NT2/D1 (cell line): ENCODE data around the gene SH2B3.

Experiments
- DNase-seq: peaks from one replicate; pipeline ENCODE4 v3.0.0-alpha.2; 2011; ENCODE audit warnings: low read depth, low spot score
- H3K27me3 ChIP-seq: 2 replicates; pipeline ENCODE4 v1.6.0; 2011; ENCODE audit warnings: mild to moderate bottlenecking; ENCODE audit not compliant: insufficient read length, insufficient read depth
- H3K36me3 ChIP-seq: 2 replicates; pipeline ENCODE4 v1.6.1; 2011; ENCODE audit warnings: mild to moderate bottlenecking, low read length, mixed read lengths; ENCODE audit not compliant: insufficient read depth, insufficient read length
- H3K4me1 ChIP-seq: 2 replicates; pipeline ENCODE4 v1.5.1; 2011; ENCODE audit not compliant: insufficient read depth, insufficient read length
- H3K4me3 ChIP-seq: 2 replicates; pipeline ENCODE4 v1.5.1; 2011; ENCODE audit warnings: low read depth; ENCODE audit not compliant: insufficient read length
- H3K9ac ChIP-seq: 2 replicates; pipeline ENCODE4 v1.6.0; 2011; ENCODE audit warnings: low read depth; ENCODE audit not compliant: insufficient read length
- H3K9me3 ChIP-seq: 2 replicates; pipeline ENCODE4 v1.5.1; 2011; ENCODE audit warnings: mild to moderate bottlenecking, low read length; ENCODE audit not compliant: insufficient read depth
- SUZ12 ChIP-seq: IDR thresholded peaks from 2 replicates; pipeline ENCODE4 v1.6.1; 2011; ENCODE audit not compliant: insufficient read length, insufficient read depth; ENCODE audit errors: extremely low read depth
- YY1 ChIP-seq: IDR thresholded peaks from 2 replicates; pipeline ENCODE4 v1.6.1; 2011; ENCODE audit not compliant: insufficient read length, insufficient read depth
- ZNF274 ChIP-seq: IDR thresholded peaks from 2 replicates; pipeline ENCODE4 v1.6.1; 2011; ENCODE audit warnings: mild to moderate bottlenecking, low read depth, low read length

The SH2B3 gene

DNA sequence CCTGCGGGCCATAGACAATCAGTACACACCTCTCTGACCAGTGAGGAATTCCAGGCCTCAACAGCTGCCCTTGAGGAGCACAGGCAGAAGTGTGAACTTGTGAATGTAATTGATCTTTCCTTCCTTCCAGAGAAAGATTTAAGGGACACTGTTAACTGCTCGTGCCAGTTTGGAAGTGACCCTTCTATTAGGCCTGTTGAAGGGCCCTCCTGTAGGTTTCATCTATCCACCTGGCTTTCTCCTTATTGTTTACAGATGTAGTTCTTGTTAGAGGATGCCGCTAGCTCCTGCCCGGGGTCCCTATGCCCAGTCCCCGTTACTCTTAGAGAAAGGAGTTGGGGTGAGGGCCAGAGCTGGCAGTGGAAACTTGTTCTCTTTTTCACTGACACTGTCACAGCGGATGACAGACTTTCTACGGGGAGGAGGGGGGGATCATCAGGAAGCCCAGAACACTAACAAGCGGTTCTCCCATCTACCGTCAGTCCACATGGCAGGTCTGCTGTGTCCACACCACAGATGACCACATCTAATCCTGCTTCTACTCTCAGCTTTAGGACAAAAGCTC, 42.6 kb downstream of the SH2B3 start:
- H3K4me3 ChIP-seq: no peak overlapping the region
- DNase-seq: no peak
- no peaks in the 10 kb centered on the region for H3K27me3 ChIP-seq
- peaks cover 89% of the 10 kb centered on the region for H3K36me3 ChIP-seq
- TF ChIP-seq SUZ12: no peak
- TF ChIP-seq YY1: no peak
- no peak for TF ChIP-seq ZNF274
- no peaks in the 10 kb centered on the region for H3K9me3 ChIP-seq
- no peak overlapping the region for H3K9ac ChIP-seq
- peaks cover 20% of the 10 kb centered on the region for H3K4me1 ChIP-seq

DNA sequence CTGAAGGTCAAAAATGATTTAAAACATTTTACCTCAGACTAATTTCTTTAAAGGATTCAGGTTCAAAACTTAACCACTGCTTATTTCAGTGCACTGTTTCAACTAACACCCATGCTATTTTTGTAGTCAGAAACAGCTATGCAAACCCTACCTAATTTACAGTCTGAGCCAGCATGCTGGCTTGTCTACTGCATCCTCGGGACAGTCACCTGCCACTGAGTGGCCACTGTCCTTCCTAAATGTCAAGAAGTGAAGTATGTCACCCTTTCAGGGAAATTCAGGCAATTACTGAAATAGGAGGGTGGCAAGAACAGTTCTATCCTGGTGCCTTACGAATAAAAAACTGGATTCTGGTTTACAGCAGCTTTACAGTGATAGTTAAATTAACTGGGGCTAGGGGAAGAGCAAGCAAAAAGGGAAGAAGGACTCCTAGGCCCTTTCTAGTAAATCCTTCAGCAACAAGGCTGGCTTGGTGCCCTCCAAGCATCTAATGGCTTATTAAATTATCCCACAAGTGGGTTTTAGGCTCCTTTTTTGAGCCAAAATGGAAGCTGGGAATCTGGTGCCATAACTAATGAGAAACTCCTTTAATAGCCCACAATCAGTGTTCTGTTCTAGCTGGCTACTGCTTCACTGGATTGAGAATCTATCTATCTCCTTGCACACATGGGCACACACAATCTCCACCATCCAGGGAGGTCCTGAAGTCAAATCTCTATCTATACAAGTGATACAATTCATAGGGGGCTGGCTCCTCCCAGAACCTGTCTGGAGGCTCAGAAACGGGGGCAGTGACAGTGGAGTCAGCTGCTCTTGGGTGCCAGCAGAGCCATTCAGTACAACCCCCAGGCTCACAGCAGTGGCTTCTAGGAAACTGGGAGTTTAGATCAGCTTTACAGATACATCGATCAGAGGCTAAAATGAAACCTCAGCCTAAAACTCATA, 43.4 kb downstream of the SH2B3 start:
- no peak overlapping the region for H3K4me3 ChIP-seq
- H3K27me3 ChIP-seq: no peaks in the 10 kb centered on the region
- peaks cover 20% of the 10 kb centered on the region for H3K4me1 ChIP-seq
- peak overlapping the region; percentile 9 for H3K9ac ChIP-seq
- no peak for DNase-seq
- H3K9me3 ChIP-seq: no peaks in the 10 kb centered on the region
- H3K36me3 ChIP-seq: peaks cover 91% of the 10 kb centered on the region
- no peak for TF ChIP-seq ZNF274
- no peak for TF ChIP-seq YY1

DNA sequence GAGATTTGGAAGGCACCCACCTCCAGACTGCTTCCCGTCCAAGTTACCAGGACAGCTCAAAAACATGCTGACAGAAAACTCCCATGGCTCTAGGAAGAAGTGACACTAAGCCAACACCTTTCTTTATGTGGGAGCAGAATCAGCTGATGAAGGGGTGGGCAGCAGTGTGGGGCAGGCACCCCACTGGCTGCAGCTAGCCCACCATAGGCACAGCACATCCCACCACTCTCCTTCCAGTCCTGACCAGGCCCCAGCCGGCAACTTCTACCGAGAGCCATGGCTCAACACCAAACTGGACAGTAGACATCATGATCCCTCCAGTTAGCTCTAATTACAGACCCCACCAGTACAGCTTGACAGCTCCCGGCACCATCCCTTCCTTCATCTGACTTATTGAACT, 45.0 kb downstream of the SH2B3 start:
- peaks cover 94% of the 10 kb centered on the region for H3K36me3 ChIP-seq
- TF ChIP-seq ZNF274 (no peak), YY1 (no peak), SUZ12 (no peak)

DNA sequence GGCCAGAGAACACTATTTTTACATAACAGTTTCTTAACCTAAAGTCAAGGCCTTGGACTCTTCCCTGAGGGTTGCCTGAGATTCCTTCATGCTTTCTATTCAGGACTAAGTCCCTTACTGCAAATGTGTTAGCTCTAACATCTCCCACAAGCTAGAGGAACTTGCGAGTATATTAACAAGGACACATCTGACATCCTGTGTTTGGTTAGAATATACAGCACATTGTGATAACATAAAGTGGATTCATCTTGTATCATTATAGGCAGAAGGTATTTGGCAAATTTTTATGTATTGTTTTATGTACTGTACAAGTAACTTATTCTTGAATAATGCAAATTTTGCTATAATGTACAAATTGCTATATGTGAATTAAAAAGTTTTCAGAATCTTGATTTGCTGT, 45.5 kb downstream of the SH2B3 start:
- no peak for DNase-seq
- Histone ChIP-seq H3K27me3 (no peaks in the 10 kb centered on the region), H3K36me3 (peaks cover 94% of the 10 kb centered on the region), H3K9me3 (no peaks in the 10 kb centered on the region), H3K4me1 (peaks cover 5% of the 10 kb centered on the region), H3K4me3 (no peak overlapping the region), H3K9ac (no peak overlapping the region)
- TF ChIP-seq SUZ12 (no peak), YY1 (no peak)

More for the DNA sequence above, 45.0 kb downstream of the SH2B3 start:
- no peaks in the 10 kb centered on the region for H3K9me3 ChIP-seq
- peaks cover 6% of the 10 kb centered on the region for H3K4me1 ChIP-seq
- no peak for DNase-seq
- H3K4me3 ChIP-seq: no peak overlapping the region
- no peaks in the 10 kb centered on the region for H3K27me3 ChIP-seq
- no peak overlapping the region for H3K9ac ChIP-seq

DNA sequence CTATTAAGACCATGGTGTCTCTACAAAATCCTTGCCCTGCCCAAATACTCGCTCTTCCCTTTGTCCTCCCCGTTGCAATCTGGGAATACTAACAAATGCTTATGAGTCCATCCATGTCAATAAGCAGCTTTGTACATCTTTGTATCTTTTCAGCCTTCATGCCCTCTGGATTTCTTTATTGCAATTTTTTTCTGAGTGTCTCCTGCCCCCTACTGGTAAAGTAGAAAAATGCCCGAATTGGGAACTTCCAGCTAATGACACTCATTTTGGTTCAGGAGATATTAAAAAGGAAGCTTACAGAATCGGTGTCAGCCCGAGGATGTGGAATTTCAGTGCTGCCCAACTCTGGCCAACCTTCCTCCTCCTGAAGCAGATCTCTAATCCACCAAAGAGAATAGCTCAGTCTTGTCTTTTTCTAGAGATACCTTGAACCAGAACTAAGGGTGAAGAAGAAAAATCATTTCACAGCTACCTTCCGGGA, 46.0 kb downstream of the SH2B3 start:
- no peak for TF ChIP-seq SUZ12
- H3K36me3 ChIP-seq: peaks cover 90% of the 10 kb centered on the region
- peaks cover 3% of the 10 kb centered on the region for H3K4me1 ChIP-seq
- H3K9ac ChIP-seq: no peak overlapping the region
- no peak for DNase-seq
- H3K4me3 ChIP-seq: no peak overlapping the region
- no peaks in the 10 kb centered on the region for H3K9me3 ChIP-seq
- H3K27me3 ChIP-seq: no peaks in the 10 kb centered on the region

DNA sequence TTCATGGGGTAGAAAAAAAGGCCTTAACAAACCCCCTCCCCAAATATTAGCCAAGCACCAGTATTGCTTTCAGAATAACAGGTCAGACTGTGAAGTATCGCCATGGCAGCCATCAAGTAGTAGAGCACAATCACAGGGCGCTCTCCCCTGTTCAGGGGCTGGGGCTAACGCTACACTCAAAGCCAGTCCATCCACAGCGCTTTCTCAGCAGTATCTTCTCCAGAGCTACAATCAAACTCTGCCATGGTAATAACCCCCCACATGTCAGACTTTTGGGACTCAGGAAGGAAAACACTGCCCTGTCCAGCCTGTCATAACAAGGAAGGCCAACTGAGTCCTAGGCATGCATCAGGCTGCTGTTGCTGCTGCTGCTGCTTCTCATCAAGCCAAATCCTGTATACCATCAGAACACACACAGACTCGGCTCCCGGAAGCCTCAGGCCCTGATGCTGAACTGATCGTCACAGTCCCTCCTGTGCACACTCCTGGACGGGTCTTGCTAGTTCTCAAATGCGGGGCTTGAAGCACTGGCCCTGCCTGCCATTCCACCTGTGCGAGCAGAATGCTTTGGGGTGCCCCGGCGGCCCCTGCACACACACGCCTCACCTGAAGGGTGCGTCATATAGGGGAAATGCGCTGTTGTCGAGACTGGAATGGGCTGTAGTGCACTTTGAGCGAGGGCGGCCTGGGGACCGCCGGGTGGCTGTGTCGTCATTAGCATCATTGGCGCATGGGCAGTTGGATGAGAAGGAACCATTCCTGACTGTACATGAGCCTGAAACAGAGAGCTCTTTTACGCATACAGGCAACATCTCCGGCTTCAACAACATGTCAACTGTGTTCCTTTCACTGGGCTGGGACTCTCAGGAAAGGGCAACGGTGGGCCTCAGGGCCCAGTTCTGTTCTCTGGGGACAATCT, 47.6 kb downstream of the SH2B3 start:
- H3K4me1 ChIP-seq: peaks cover 3% of the 10 kb centered on the region
- no peaks in the 10 kb centered on the region for H3K27me3 ChIP-seq
- no peaks in the 10 kb centered on the region for H3K9me3 ChIP-seq
- H3K36me3 ChIP-seq: peaks cover 84% of the 10 kb centered on the region
- no peak overlapping the region for H3K9ac ChIP-seq
- no peak for DNase-seq
- TF ChIP-seq ZNF274 (no peak), YY1 (no peak), SUZ12 (no peak)
- no peak overlapping the region for H3K4me3 ChIP-seq

DNA sequence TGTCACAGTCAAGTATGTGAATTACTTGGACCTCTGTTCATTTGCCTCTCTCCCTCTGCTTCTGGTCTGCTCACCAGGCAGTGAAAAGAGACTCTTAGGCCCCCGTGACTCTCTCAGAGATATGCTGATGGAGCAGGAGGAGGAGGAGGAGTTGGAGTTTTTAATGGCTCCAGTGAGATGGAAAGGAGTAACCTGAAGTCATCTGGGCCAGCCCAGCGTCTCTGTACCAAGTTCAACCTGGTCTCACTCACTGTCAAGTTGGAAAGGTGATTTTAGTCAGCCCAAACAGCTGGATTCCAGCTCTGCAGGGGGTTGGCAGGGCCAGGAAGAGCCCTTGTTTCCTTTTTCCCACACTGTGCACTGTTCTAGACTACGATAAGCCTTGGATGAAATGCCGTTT, 48.6 kb downstream of the SH2B3 start:
- TF ChIP-seq YY1: no peak
- TF ChIP-seq SUZ12: no peak
- no peak for TF ChIP-seq ZNF274
- Histone ChIP-seq H3K36me3 (peaks cover 80% of the 10 kb centered on the region), H3K9ac (no peak overlapping the region), H3K4me3 (no peak overlapping the region), H3K9me3 (no peaks in the 10 kb centered on the region), H3K4me1 (peaks cover 3% of the 10 kb centered on the region), H3K27me3 (no peaks in the 10 kb centered on the region)
- no peak for DNase-seq
